HCT116 (cell line): ENCODE measurements around the gene PRAMEF11.
"Not testable (repeated sequence)": the region's sequence is repeated elsewhere in the genome, so short reads cannot be mapped to it uniquely, and the experiment has no call there.

Source experiments
- CTCF ChIP-seq, 3 experiments: fragments of 200-600 bp in 1 of 3; sonication (generic) in 1 of 3; IDR thresholded peaks in 2 of 3; conservative IDR thresholded peaks in 1 of 3; 2 replicates each; pipeline ENCODE4 v1.5.1; 2012 to 2017; ENCODE audit warnings: low read depth in 2 of 3, low read length in 2 of 3, antibody characterized with exemption in 1 of 3, borderline replicate concordance in 1 of 3, control low read depth in 1 of 3, mild to moderate bottlenecking in 1 of 3, mixed read lengths in 1 of 3, mixed run types in 1 of 3, moderate library complexity in 1 of 3; ENCODE audit not compliant: insufficient read depth in 1 of 3
- EZH2phosphoT487 ChIP-seq: fragments of 200-600 bp; IDR thresholded peaks from 2 replicates; pipeline ENCODE4 v1.6.1; 2018; ENCODE audit warnings: antibody characterized with exemption, borderline replicate concordance

GRCh38 chr1:12783783-12784182, 47.4 kb downstream of the PRAMEF11 start:
- peak in 2 of 3 experiments; percentile 19 to 34; a peak in 2 of 6 replicates for TF ChIP-seq CTCF (IDR thresholded peaks at IDR 0.05 in 2 of 3, conservative IDR thresholded peaks at IDR 0.05 in 1 of 3; ENCODE audit: borderline replicate concordance in 1 of 3, insufficient read depth in 1 of 3, low read depth in 2 of 3, low read length in 2 of 3)
- TF ChIP-seq EZH2phosphoT487: not testable (repeated sequence)
